LHCN-M2 (cell line): ENCODE measurements around the gene CAMK4. TPM values are rescaled to one million over a fixed set of nuclear protein-coding genes. Genes with fewer than 3 reads are reported as not detected.
"Not testable (repeated sequence)": the region's sequence is repeated elsewhere in the genome, so short reads cannot be mapped to it uniquely, and the experiment has no call there.

Experiments
- DNase-seq: peaks from one replicate; pipeline ENCODE4 v3.0.0-alpha.2; 2012; ENCODE audit warnings: low read depth
- total RNA-seq: library from RNA; depleted of rRNA; stranded (reverse); fragments of >200 nt; gene quantifications from 2 replicates; pipeline ENCODE4 v1.2.3, GENCODE V29; 2014

CAMK4 gene
- total RNA-seq, 1 experiment from 2014 or later, result 0.52 TPM

- no peak for DNase-seq
Observed at GRCh38 chr5:111379391-111379816, 155.2 kb downstream of the CAMK4 start.

GRCh38 chr5:111383288-111383970, 159.2 kb downstream of the CAMK4 start:
- no peak for DNase-seq

- DNase-seq, result peak; percentile 5
Observed at GRCh38 chr5:111384220-111384619, 160.0 kb downstream of the CAMK4 start.

GRCh38 chr5:111385051-111385450, 160.9 kb downstream of the CAMK4 start:
- no peak for DNase-seq

- DNase-seq, result peak; percentile 13
Observed at GRCh38 chr5:111385970-111386831, 162.0 kb downstream of the CAMK4 start.

GRCh38 chr5:111386832-111387162, 162.6 kb downstream of the CAMK4 start:
- no peak for DNase-seq

- DNase-seq, result peak; percentile 25
Observed at GRCh38 chr5:111387361-111387760, 163.2 kb downstream of the CAMK4 start.

- peak; percentile 94 for DNase-seq
Observed at GRCh38 chr5:111389390-111390082, 165.4 kb downstream of the CAMK4 start.

GRCh38 chr5:111392181-111392580, 168.0 kb downstream of the CAMK4 start:
- no peak for DNase-seq

GRCh38 chr5:111394586-111394985, 170.4 kb downstream of the CAMK4 start:
- DNase-seq, result peak; percentile 66

- DNase-seq, result no peak
Observed at GRCh38 chr5:111398013-111398412, 173.8 kb downstream of the CAMK4 start.

GRCh38 chr5:111399113-111399512, 174.9 kb downstream of the CAMK4 start:
- DNase-seq, result no peak

GRCh38 chr5:111401906-111402305, 177.7 kb downstream of the CAMK4 start:
- no peak for DNase-seq

GRCh38 chr5:111404270-111404769, 180.1 kb downstream of the CAMK4 start:
- no peak for DNase-seq

GRCh38 chr5:111407562-111407961, 183.4 kb downstream of the CAMK4 start:
- no peak for DNase-seq

GRCh38 chr5:111408817-111409216, 184.6 kb downstream of the CAMK4 start:
- DNase-seq, result no peak

- DNase-seq, result not testable (repeated sequence)
Observed at GRCh38 chr5:111409266-111409665, 185.1 kb downstream of the CAMK4 start.

GRCh38 chr5:111410067-111410466, 185.9 kb downstream of the CAMK4 start:
- DNase-seq, result not testable (repeated sequence)

GRCh38 chr5:111411301-111411700, 187.1 kb downstream of the CAMK4 start:
- DNase-seq, result no peak

GRCh38 chr5:111412593-111412992, 188.4 kb downstream of the CAMK4 start:
- DNase-seq, result no peak

- no peak for DNase-seq
Observed at GRCh38 chr5:111415053-111415452, 190.9 kb downstream of the CAMK4 start.

- DNase-seq, result no peak
Observed at GRCh38 chr5:111422245-111422644, 198.1 kb downstream of the CAMK4 start.
